Chondrocyte (in vitro differentiated cells): ENCODE measurements around the gene THAP3. TPM values are rescaled to one million over a fixed set of nuclear protein-coding genes. Genes with fewer than 3 reads are reported as not detected.
"Not testable (repeated sequence)": the region's sequence is repeated elsewhere in the genome, so short reads cannot be mapped to it uniquely, and the experiment has no call there.

Experiments
- DNase-seq: peaks from one replicate; pipeline ENCODE4 v3.0.0; 2021; ENCODE audit warnings: mixed read lengths, low spot score
- H3K27ac Mint-ChIP-seq: one replicate; pipeline ENCODE4 v1.8.0; 2021; ENCODE audit warnings: mild to moderate bottlenecking, moderate library complexity, mixed read lengths; ENCODE audit not compliant: unreplicated experiment
- H3K27me3 Mint-ChIP-seq: 2 replicates; pipeline ENCODE4 v1.8.0; 2021; ENCODE audit warnings: low read depth, mixed read lengths
- H3K36me3 Mint-ChIP-seq: 2 replicates; pipeline ENCODE4 v1.8.0; 2021; ENCODE audit warnings: low read depth, mixed read lengths
- H3K4me1 Mint-ChIP-seq: 2 replicates; pipeline ENCODE4 v1.8.0; 2021; ENCODE audit warnings: low read depth, mild to moderate bottlenecking, mixed read lengths
- H3K4me3 Mint-ChIP-seq: one replicate; pipeline ENCODE4 v1.8.0; 2021; ENCODE audit warnings: mild to moderate bottlenecking, moderate library complexity, mixed read lengths; ENCODE audit not compliant: unreplicated experiment
- H3K9me3 Mint-ChIP-seq: 2 replicates; pipeline ENCODE4 v1.8.0; 2021; ENCODE audit warnings: low read depth, mixed read lengths
- CTCF ChIP-seq: fragments of 200-600 bp; sonication (generic); IDR thresholded peaks from 2 replicates; pipeline ENCODE4 v1.5.0; 2021; ENCODE audit warnings: antibody characterized with exemption, mild to moderate bottlenecking, moderate library complexity
- total RNA-seq: library from RNA; stranded (reverse); gene quantifications from 3 replicates; pipeline ENCODE4 v1.2.1, GENCODE V29; 2021

THAP3 gene
- total RNA-seq, 1 donor from 2014 or later: 12.9 TPM

GRCh38 chr1:6635910-6636760 is 11.5 kb downstream of the THAP3 start:
- Mint-ChIP-seq H3K27me3 (no peaks in the 10 kb centered on the region), H3K27ac (peak overlapping the region; percentile 57), H3K36me3 (peaks cover 21% of the 10 kb centered on the region), H3K9me3 (no peaks in the 10 kb centered on the region), H3K4me1 (peaks cover 10% of the 10 kb centered on the region), H3K4me3 (no peak overlapping the region)
- no peak for DNase-seq
- peak; percentile 35 for TF ChIP-seq CTCF

GRCh38 chr1:6636778-6637177 is 12.1 kb downstream of the THAP3 start:
- not testable (repeated sequence) for H3K4me3 Mint-ChIP-seq, DNase-seq, H3K27me3 Mint-ChIP-seq, H3K9me3 Mint-ChIP-seq
- Mint-ChIP-seq H3K27ac (peak overlapping the region; percentile 57), H3K36me3 (peaks cover 21% of the 10 kb centered on the region), H3K4me1 (peaks cover 10% of the 10 kb centered on the region)

GRCh38 chr1:6637770-6638169 is 13.1 kb downstream of the THAP3 start:
- no peak for TF ChIP-seq CTCF
- peaks cover 26% of the 10 kb centered on the region for H3K36me3 Mint-ChIP-seq
- H3K27me3 Mint-ChIP-seq: no peaks in the 10 kb centered on the region
- peaks cover 10% of the 10 kb centered on the region for H3K4me1 Mint-ChIP-seq
- H3K9me3 Mint-ChIP-seq: no peaks in the 10 kb centered on the region
- no peak overlapping the region for H3K4me3 Mint-ChIP-seq
- DNase-seq: no peak
- peak overlapping the region; percentile 82 for H3K27ac Mint-ChIP-seq

- no peak for TF ChIP-seq CTCF
- Mint-ChIP-seq H3K27ac (peak overlapping the region; percentile 82), H3K27me3 (no peaks in the 10 kb centered on the region), H3K4me3 (no peak overlapping the region), H3K9me3 (no peaks in the 10 kb centered on the region), H3K4me1 (peaks cover 10% of the 10 kb centered on the region), H3K36me3 (peaks cover 27% of the 10 kb centered on the region)
- DNase-seq: no peak
These were observed 13.6 kb downstream of the THAP3 start for GRCh38 chr1:6638226-6638625.

GRCh38 chr1:6640867-6641266 is 16.2 kb downstream of the THAP3 start:
- peaks cover 23% of the 10 kb centered on the region for H3K36me3 Mint-ChIP-seq
- H3K4me3 Mint-ChIP-seq, H3K9me3 Mint-ChIP-seq, DNase-seq, H3K27ac Mint-ChIP-seq, H3K27me3 Mint-ChIP-seq: not testable (repeated sequence)
- H3K4me1 Mint-ChIP-seq: peaks cover 10% of the 10 kb centered on the region

GRCh38 chr1:6645018-6645417 is 20.4 kb downstream of the THAP3 start:
- no peak overlapping the region for H3K4me3 Mint-ChIP-seq
- no peak for DNase-seq
- no peaks in the 10 kb centered on the region for H3K9me3 Mint-ChIP-seq
- no peak for TF ChIP-seq CTCF
- H3K27ac Mint-ChIP-seq: no peak overlapping the region
- no peaks in the 10 kb centered on the region for H3K4me1 Mint-ChIP-seq
- H3K36me3 Mint-ChIP-seq: peaks cover 11% of the 10 kb centered on the region
- no peaks in the 10 kb centered on the region for H3K27me3 Mint-ChIP-seq
